Measurements from ENCODE around the gene TMEM74B. TPM values are rescaled to one million over a fixed set of nuclear protein-coding genes. Genes with fewer than 3 reads are reported as not detected.
"Not testable (repeated sequence)": the region's sequence is repeated elsewhere in the genome, so short reads cannot be mapped to it uniquely, and the experiment has no call there.

TMEM74B gene
- total RNA-seq, 1 donor from 2014 or later: 1.9 TPM

GRCh38 chr20:1163653-1164052, 21.1 kb downstream of the TMEM74B start:
- H3K4me1 Mint-ChIP-seq: peaks cover 3% of the 10 kb centered on the region
- intact Hi-C loops (cut with micrococcal nuclease): no loop called here
- DNase-seq: no peak
- H3K27ac Mint-ChIP-seq: no peak overlapping the region
- H3K36me3 Mint-ChIP-seq (ENCODE audit: low read depth): peaks cover 63% of the 10 kb centered on the region
- no peak overlapping the region for H3K4me3 Mint-ChIP-seq
- H3K27me3 Mint-ChIP-seq: no peaks in the 10 kb centered on the region
- no peaks in the 10 kb centered on the region for H3K9me3 Mint-ChIP-seq

GRCh38 chr20:1163105-1163504, 21.7 kb downstream of the TMEM74B start:
- H3K4me3 Mint-ChIP-seq: no peak overlapping the region
- no peaks in the 10 kb centered on the region for H3K27me3 Mint-ChIP-seq
- no peaks in the 10 kb centered on the region for H3K9me3 Mint-ChIP-seq
- no peak overlapping the region for H3K27ac Mint-ChIP-seq
- DNase-seq: no peak
- intact Hi-C loops (cut with micrococcal nuclease): no loop called here
- peaks cover 3% of the 10 kb centered on the region for H3K4me1 Mint-ChIP-seq
- peaks cover 57% of the 10 kb centered on the region for H3K36me3 Mint-ChIP-seq (ENCODE audit: low read depth)

DNA sequence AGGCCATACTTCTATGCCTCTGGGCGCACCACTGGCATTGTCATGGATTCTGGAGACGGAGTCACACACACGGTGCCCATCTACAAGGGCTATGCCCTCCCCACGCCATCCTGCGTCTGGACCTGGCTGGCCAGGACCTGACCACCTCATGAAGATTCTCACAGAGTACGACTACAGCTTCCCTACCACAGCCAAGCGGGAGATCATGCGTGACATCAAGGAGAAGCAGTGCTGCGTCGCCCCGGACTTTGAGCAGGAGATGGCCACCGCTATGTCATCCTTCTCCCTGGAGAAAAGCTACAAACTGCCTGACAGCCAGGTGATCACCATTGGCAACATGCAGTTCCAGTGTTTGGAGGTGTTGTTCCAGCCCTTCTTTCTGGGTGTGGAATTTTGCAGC, 23.8 kb downstream of the TMEM74B start:
- no peak overlapping the region for H3K27ac Mint-ChIP-seq
- intact Hi-C loops (cut with micrococcal nuclease): no loop called here
- H3K36me3 Mint-ChIP-seq (ENCODE audit: low read depth): peaks cover 57% of the 10 kb centered on the region
- H3K9me3 Mint-ChIP-seq: no peaks in the 10 kb centered on the region
- H3K4me1 Mint-ChIP-seq: peaks cover 1% of the 10 kb centered on the region
- no peaks in the 10 kb centered on the region for H3K27me3 Mint-ChIP-seq
- H3K4me3 Mint-ChIP-seq: no peak overlapping the region
- no peak for DNase-seq

DNA sequence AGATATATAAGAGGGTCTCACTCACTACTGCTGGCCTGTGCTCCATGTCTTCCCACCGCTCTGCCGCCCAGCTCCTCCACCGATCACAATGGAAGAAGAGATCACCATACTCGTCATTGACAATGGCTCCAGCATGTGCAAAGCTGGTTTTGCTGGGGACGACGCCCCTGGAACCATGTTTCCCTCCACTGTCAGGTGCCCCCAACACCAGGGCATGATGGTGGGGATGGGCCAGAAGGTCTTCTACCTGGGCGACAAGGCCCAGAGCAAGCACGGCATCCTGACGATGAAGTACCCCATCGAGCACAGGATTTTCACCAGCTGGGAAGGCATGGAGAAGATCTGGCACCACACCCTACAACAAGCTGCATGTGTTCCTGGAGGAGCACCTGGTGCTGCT, 24.3 kb downstream of the TMEM74B start:
- H3K27me3 Mint-ChIP-seq: no peaks in the 10 kb centered on the region

GRCh38 chr20:1155342-1155741, 29.4 kb downstream of the TMEM74B start:
- Mint-ChIP-seq H3K36me3 (ENCODE audit: low read depth) (peaks cover 50% of the 10 kb centered on the region), H3K27ac (no peak overlapping the region), H3K27me3 (no peaks in the 10 kb centered on the region), H3K4me3 (no peak overlapping the region), H3K4me1 (peaks cover 8% of the 10 kb centered on the region), H3K9me3 (no peaks in the 10 kb centered on the region)
- intact Hi-C loops (cut with micrococcal nuclease): no loop called here
- peak; percentile 29 for DNase-seq

More for the DNA sequence above, 24.3 kb downstream of the TMEM74B start:
- intact Hi-C loops (cut with micrococcal nuclease): no loop called here
- Mint-ChIP-seq H3K36me3 (ENCODE audit: low read depth) (peaks cover 55% of the 10 kb centered on the region), H3K27ac (no peak overlapping the region), H3K9me3 (no peaks in the 10 kb centered on the region), H3K4me1 (peaks cover 1% of the 10 kb centered on the region), H3K4me3 (no peak overlapping the region)
- DNase-seq: no peak

DNA sequence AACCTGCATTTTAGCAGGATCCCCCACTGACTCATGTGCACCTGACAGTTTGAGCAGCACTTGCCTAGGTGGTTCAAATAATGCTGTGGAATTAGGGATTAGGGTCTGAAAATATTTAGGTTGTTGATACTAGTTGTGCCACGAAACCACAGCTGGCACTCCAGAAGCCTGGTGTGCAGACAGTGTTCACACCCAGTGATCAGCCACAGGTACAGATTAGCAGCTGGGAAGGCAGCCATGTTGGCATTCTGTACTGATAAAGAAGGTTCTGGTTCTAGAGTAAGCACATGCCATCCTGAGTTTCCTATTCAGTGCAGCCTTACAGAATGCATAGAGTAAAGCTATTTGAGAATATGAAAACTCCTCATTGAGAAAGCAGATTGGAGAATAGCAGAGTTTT, 30.1 kb downstream of the TMEM74B start:
- Mint-ChIP-seq H3K27ac (no peak overlapping the region), H3K4me1 (peaks cover 8% of the 10 kb centered on the region), H3K4me3 (no peak overlapping the region), H3K9me3 (no peaks in the 10 kb centered on the region), H3K27me3 (no peaks in the 10 kb centered on the region), H3K36me3 (ENCODE audit: low read depth) (peaks cover 51% of the 10 kb centered on the region)
- intact Hi-C loops (cut with micrococcal nuclease): no loop called here
- peak; percentile 24 for DNase-seq

GRCh38 chr20:1154226-1154625, 30.6 kb downstream of the TMEM74B start:
- peak; percentile 37 for DNase-seq
- Mint-ChIP-seq H3K4me3 (no peak overlapping the region), H3K27me3 (no peaks in the 10 kb centered on the region), H3K36me3 (ENCODE audit: low read depth) (peaks cover 53% of the 10 kb centered on the region), H3K27ac (no peak overlapping the region), H3K9me3 (no peaks in the 10 kb centered on the region), H3K4me1 (peaks cover 8% of the 10 kb centered on the region)
- intact Hi-C loops (cut with micrococcal nuclease): no loop called here

DNA sequence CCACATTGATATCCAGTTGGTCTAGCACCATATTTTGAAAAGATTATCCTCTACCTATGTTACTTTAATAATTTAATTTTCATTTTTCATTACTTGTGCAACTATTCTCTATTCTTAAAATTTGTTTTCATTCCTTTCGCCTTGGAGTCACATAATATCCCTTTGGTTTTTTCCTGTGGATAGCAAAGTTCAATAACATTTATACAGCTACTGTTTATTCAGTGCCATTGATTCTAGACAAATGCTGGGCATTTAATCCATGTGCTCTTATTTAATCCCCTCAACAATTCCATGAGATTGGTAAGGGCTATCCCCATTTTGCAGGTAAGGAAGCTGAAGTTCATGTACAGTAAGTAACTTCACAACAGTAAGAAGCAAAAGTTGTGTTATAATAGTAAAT, 33.8 kb downstream of the TMEM74B start:
- Mint-ChIP-seq H3K36me3 (ENCODE audit: low read depth) (peaks cover 58% of the 10 kb centered on the region), H3K9me3 (no peaks in the 10 kb centered on the region), H3K4me3 (no peak overlapping the region), H3K27ac (no peak overlapping the region), H3K4me1 (peaks cover 12% of the 10 kb centered on the region), H3K27me3 (no peaks in the 10 kb centered on the region)
- DNase-seq: peak; percentile 8
- intact Hi-C loops (cut with micrococcal nuclease): no loop called here

DNA sequence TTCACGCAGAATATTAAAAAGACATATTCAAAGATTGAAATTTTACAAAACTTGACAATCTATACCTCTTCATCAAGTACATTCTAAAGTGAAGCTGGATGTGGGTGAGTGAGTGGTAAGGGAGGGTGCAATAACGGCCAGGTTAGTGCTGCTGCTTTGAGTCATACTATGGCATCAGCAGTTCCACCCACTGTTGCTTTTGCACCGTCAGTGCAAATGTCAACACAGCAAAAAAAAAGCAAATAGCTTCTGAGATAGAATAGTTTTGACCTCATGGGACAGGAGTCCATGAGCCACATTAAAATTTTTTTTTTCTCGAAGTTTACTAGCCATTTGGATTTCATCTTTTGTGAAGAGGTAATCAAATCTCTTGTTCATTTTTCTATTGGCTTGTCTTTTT, 34.6 kb downstream of the TMEM74B start:
- Mint-ChIP-seq H3K4me3 (no peak overlapping the region), H3K27me3 (no peaks in the 10 kb centered on the region), H3K4me1 (peaks cover 12% of the 10 kb centered on the region), H3K36me3 (ENCODE audit: low read depth) (peaks cover 60% of the 10 kb centered on the region), H3K27ac (no peak overlapping the region), H3K9me3 (no peaks in the 10 kb centered on the region)
- DNase-seq: peak; percentile 57
- intact Hi-C loops (cut with micrococcal nuclease): no loop called here

DNA sequence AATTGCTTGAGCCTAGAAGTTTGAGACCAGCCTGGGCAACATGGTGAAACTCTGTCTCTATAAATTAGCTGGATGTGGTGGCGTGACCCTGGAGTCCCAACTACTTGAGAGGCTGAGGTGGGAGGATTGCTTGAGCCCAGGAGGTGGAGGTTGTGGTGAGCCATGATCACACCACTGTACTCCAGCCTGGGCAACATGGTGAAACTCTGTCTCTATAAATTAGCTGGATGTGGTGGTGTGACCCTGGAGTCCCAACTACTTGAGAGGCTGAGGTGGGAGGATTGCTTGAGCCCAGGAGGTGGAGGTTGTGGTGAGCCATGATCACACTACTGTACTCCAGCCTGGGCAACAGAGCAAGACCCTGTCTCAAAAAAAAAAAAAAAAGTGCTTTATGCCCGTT, 35.0 kb downstream of the TMEM74B start:
- not testable (repeated sequence) for H3K27ac Mint-ChIP-seq
- Mint-ChIP-seq H3K4me1 (peaks cover 12% of the 10 kb centered on the region), H3K36me3 (ENCODE audit: low read depth) (peaks cover 57% of the 10 kb centered on the region)

DNA sequence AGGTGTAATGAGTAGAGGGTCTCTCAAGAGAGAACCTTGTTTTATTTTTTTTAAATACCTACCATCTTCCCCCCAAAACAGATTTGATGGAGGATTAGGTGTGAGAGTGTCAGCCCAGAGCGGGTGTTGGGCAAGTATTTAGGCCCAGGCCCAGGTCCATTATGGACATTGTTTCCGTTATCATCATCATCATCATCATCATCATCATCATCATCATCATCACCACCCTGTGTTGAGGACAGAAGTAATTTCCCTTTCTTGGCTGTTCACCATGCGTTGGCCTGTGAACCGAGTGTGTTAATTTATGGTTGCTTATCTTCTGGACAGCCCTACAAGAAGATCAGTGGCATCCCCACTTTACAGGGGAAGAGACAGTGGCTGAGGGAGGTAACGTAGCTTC, 37.8 kb downstream of the TMEM74B start:
- Mint-ChIP-seq H3K4me3 (no peak overlapping the region), H3K4me1 (peaks cover 10% of the 10 kb centered on the region), H3K27me3 (no peaks in the 10 kb centered on the region), H3K27ac (no peak overlapping the region), H3K36me3 (ENCODE audit: low read depth) (peaks cover 65% of the 10 kb centered on the region), H3K9me3 (no peaks in the 10 kb centered on the region)
- intact Hi-C loops (cut with micrococcal nuclease): no loop called here
- peak; percentile 13 for DNase-seq

More for the DNA sequence above, 35.0 kb downstream of the TMEM74B start:
- DNase-seq: peak; percentile 56
- H3K4me3 Mint-ChIP-seq; H3K9me3 Mint-ChIP-seq; intact Hi-C loops (cut with micrococcal nuclease); H3K27me3 Mint-ChIP-seq: not testable (repeated sequence)

- Mint-ChIP-seq H3K4me3 (no peak overlapping the region), H3K9me3 (peaks cover 5% of the 10 kb centered on the region), H3K27me3 (no peaks in the 10 kb centered on the region), H3K4me1 (peaks cover 4% of the 10 kb centered on the region), H3K27ac (peak overlapping the region; percentile 20), H3K36me3 (ENCODE audit: low read depth) (peaks cover 69% of the 10 kb centered on the region)
- peak; percentile 40 for DNase-seq
- intact Hi-C loops (cut with micrococcal nuclease): no loop called here
Observed at GRCh38 chr20:1144401-1145172, 40.2 kb downstream of the TMEM74B start.

DNA sequence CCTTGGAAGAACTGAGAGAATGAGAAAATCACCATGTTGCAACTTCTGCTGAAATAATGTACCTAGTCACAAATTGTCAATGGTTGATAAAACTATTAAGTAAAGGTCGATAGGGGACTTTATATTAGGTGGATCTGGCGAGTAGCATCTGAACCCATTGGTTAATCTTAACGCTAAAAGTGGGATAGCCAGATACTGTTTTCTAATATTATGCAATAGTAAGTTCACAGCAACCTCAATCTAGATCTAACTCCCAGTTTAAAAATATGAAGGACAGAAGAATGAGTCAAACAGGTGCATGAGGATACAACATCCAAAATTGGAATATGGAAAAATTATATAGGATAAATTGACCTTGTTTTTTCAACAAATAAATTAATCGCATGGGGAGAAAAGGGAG, 47.5 kb downstream of the TMEM74B start:
- no peak overlapping the region for H3K27ac Mint-ChIP-seq
- H3K36me3 Mint-ChIP-seq (ENCODE audit: low read depth): peaks cover 74% of the 10 kb centered on the region

GRCh38 chr20:1134836-1135235, 49.9 kb downstream of the TMEM74B start:
- no peak for DNase-seq
- Mint-ChIP-seq H3K4me1 (peaks cover 14% of the 10 kb centered on the region), H3K27me3 (no peaks in the 10 kb centered on the region), H3K4me3 (no peak overlapping the region), H3K36me3 (ENCODE audit: low read depth) (peaks cover 78% of the 10 kb centered on the region), H3K9me3 (peaks cover 5% of the 10 kb centered on the region), H3K27ac (no peak overlapping the region)
- intact Hi-C loops (cut with micrococcal nuclease): no loop called here

More for the DNA sequence above, 47.5 kb downstream of the TMEM74B start:
- Mint-ChIP-seq H3K4me1 (peaks cover 11% of the 10 kb centered on the region), H3K9me3 (peaks cover 10% of the 10 kb centered on the region), H3K4me3 (no peak overlapping the region), H3K27me3 (no peaks in the 10 kb centered on the region)
- intact Hi-C loops (cut with micrococcal nuclease): no loop called here
- no peak for DNase-seq

GRCh38 chr20:1134355-1134754, 50.4 kb downstream of the TMEM74B start:
- peak; percentile 51 for DNase-seq
- Mint-ChIP-seq H3K9me3 (peaks cover 5% of the 10 kb centered on the region), H3K27me3 (no peaks in the 10 kb centered on the region), H3K4me1 (peaks cover 14% of the 10 kb centered on the region), H3K36me3 (ENCODE audit: low read depth) (peaks cover 82% of the 10 kb centered on the region), H3K4me3 (no peak overlapping the region), H3K27ac (no peak overlapping the region)
- intact Hi-C loops (cut with micrococcal nuclease): no loop called here

All from activated CD4-positive, alpha-beta T cell treated with anti-CD3 and anti-CD28 coated beads, Interleukin-2, amount 10 ng/mL, durations not matched to agents 24 days and 14 days (primary cell).